ENCODE results near the gene PSMA7.
A peak's percentile ranks its signal among the peaks of the same experiment; 100 is the strongest.
"Not testable (repeated sequence)": the region's sequence is repeated elsewhere in the genome, so short reads cannot be mapped to it uniquely, and the experiment has no call there.

PSMA7 gene

GRCh38 chr20:62151225-62151624 lies 8.0 kb upstream of the PSMA7 start:
- no peak for DNase-seq

GRCh38 chr20:62150310-62150575 lies 7.0 kb upstream of the PSMA7 start:
- no peak for DNase-seq

- DNase-seq: no peak
Observed at GRCh38 chr20:62149532-62150309, 6.5 kb upstream of the PSMA7 start.

GRCh38 chr20:62148908-62149314 lies 5.7 kb upstream of the PSMA7 start:
- no peak for DNase-seq

GRCh38 chr20:62148383-62148782 lies 5.2 kb upstream of the PSMA7 start:
- not testable (repeated sequence) for DNase-seq

GRCh38 chr20:62147528-62147927 lies 4.3 kb upstream of the PSMA7 start:
- no peak for DNase-seq

- DNase-seq: no peak
Observed at GRCh38 chr20:62147125-62147524, 3.9 kb upstream of the PSMA7 start.

- DNase-seq: no peak
Observed at GRCh38 chr20:62146019-62146755, 3.0 kb upstream of the PSMA7 start.

GRCh38 chr20:62145688-62146018 lies 2.5 kb upstream of the PSMA7 start:
- DNase-seq: no peak

GRCh38 chr20:62143957-62144825 lies 997 bp upstream of the PSMA7 start:
- DNase-seq: peak; percentile 3

GRCh38 chr20:62142252-62143080 lies 728 bp downstream of the PSMA7 start:
- no peak for DNase-seq

- DNase-seq: no peak
Observed at GRCh38 chr20:62141397-62142251, 1.6 kb downstream of the PSMA7 start.

GRCh38 chr20:62141043-62141396 lies 2.2 kb downstream of the PSMA7 start:
- DNase-seq: no peak

- DNase-seq: no peak
Observed at GRCh38 chr20:62139636-62140035, 3.6 kb downstream of the PSMA7 start.

- DNase-seq: no peak
Observed at GRCh38 chr20:62138912-62139311, 4.3 kb downstream of the PSMA7 start.

- DNase-seq: no peak
Observed at GRCh38 chr20:62138204-62138543, 5.0 kb downstream of the PSMA7 start.

GRCh38 chr20:62137478-62138203 lies 5.6 kb downstream of the PSMA7 start:
- DNase-seq: no peak

GRCh38 chr20:62137092-62137384 lies 6.2 kb downstream of the PSMA7 start:
- DNase-seq: no peak

- DNase-seq: no peak
Observed at GRCh38 chr20:62136283-62137091, 6.7 kb downstream of the PSMA7 start.

- DNase-seq: no peak
Observed at GRCh38 chr20:62135573-62136266, 7.5 kb downstream of the PSMA7 start.
